Measurements from ENCODE around the gene COX20. TPM values are rescaled to one million over a fixed set of nuclear protein-coding genes. Genes with fewer than 3 reads are reported as not detected.

Gene COX20
- polyA plus RNA-seq, 2 of the 4 experiments (the other 2 are of a cell fraction) = 65.4 to 74.6 TPM

GRCh38 chr1:244869950-244870349 is 34.5 kb downstream of the COX20 start:
- no peaks in the 10 kb centered on the region for H3K9me3 ChIP-seq
- WGBS (ENCODE audit: missing lambda C conversion rate) = 93% methylated on average over 4 of the region's 4 CpGs
- no peak overlapping the region for H3K27ac ChIP-seq
- no peak overlapping the region for H3K4me3 ChIP-seq
- H3K4me2 ChIP-seq = no peak overlapping the region
- no peak for ATAC-seq
- peaks cover 17% of the 10 kb centered on the region for H3K4me1 ChIP-seq
- POLR2A ChIA-PET = no interaction called here
- TF ChIP-seq GATA3 (IDR thresholded peaks at IDR 0.05; ENCODE audit: borderline replicate concordance) = no peak
- no peak for DNase-seq (ENCODE audit: low read depth in 1 of 2, low spot score in 1 of 2)
- no peak for FAIRE-seq
- CTCF ChIA-PET = interaction anchor here (1.1 to 1.5 kb wide), 2 partner anchors 13 to 173 kb away, joined by 4 to 6 read pairs; no protein-coding TSS in a partner anchor

- TF ChIP-seq KDM1A (IDR thresholded peaks at IDR 0.05; ENCODE audit: low read depth) = no peak
- no peak for TF ChIP-seq TP53 (CRISPR knock-in tag; IDR thresholded peaks at IDR 0.05)
- TF ChIP-seq MYC (IDR thresholded peaks at IDR 0.05; ENCODE audit: borderline replicate concordance, low read length) = no peak
- TF ChIP-seq HOXA7 (CRISPR knock-in tag; IDR thresholded peaks at IDR 0.05) = no peak
- TF ChIP-seq GATA3 (IDR thresholded peaks at IDR 0.05; ENCODE audit: borderline replicate concordance) = no peak
- TF ChIP-seq FOSB (CRISPR knock-in tag; IDR thresholded peaks at IDR 0.05) = no peak
- no peak overlapping the region for H3K4me2 ChIP-seq
- ATAC-seq (no peak), FAIRE-seq (no peak), DNase-seq (ENCODE audit: low read depth in 1 of 2, low spot score in 1 of 2) (no peak)
- no peak overlapping the region for H3K4me3 ChIP-seq
- no peaks in the 10 kb centered on the region for H3K4me1 ChIP-seq
- no peaks in the 10 kb centered on the region for H3K9me3 ChIP-seq
- CTCF ChIA-PET = interaction anchor here (2.0 kb wide), 1 partner anchor 168 kb away, joined by 8 read pairs; no protein-coding TSS in a partner anchor
- H3K27ac ChIP-seq = no peak overlapping the region
- POLR2A ChIA-PET = no interaction called here
- 74% methylated on average over 7 of the region's 7 CpGs for WGBS (ENCODE audit: missing lambda C conversion rate)
Measured at GRCh38 chr1:244874974-244875579, 39.6 kb downstream of the COX20 start.

GRCh38 chr1:244876228-244876910 is 40.9 kb downstream of the COX20 start:
- H3K4me2 ChIP-seq = no peak overlapping the region
- 74% methylated on average over 8 of the region's 8 CpGs for WGBS (ENCODE audit: missing lambda C conversion rate)
- no peak for DNase-seq (ENCODE audit: low read depth in 1 of 2, low spot score in 1 of 2)
- TF ChIP-seq BCL3 (IDR thresholded peaks at IDR 0.05) (no peak), EHMT2 (IDR thresholded peaks at IDR 0.05; ENCODE audit: low read depth) (no peak), MYC (IDR thresholded peaks at IDR 0.05; ENCODE audit: borderline replicate concordance, low read length) (no peak), POLR2A (IDR thresholded peaks at IDR 0.05; ENCODE audit: low read length) (no peak), CBX2 (IDR thresholded peaks at IDR 0.05; ENCODE audit: borderline replicate concordance, low read depth) (no peak), TP53 (CRISPR knock-in tag; IDR thresholded peaks at IDR 0.05) (no peak), KDM5A (IDR thresholded peaks at IDR 0.05) (no peak), MAX (IDR thresholded peaks at IDR 0.05) (no peak), SMC3 (IDR thresholded peaks at IDR 0.05) (no peak), BHLHE40 (IDR thresholded peaks at IDR 0.05; ENCODE audit: low read depth, low read length) (no peak), E2F6 (IDR thresholded peaks at IDR 0.05; ENCODE audit: borderline replicate concordance, low read depth) (no peak), HMGXB4 (CRISPR knock-in tag; IDR thresholded peaks at IDR 0.05; ENCODE audit: borderline replicate concordance) (no peak), HOXA7 (CRISPR knock-in tag; IDR thresholded peaks at IDR 0.05) (no peak), ZC3H11A (IDR thresholded peaks at IDR 0.05) (no peak), ELK1 (IDR thresholded peaks at IDR 0.05; ENCODE audit: low read depth, low read length) (no peak), MAZ (IDR thresholded peaks at IDR 0.05; ENCODE audit: borderline replicate concordance, low read depth, low read length) (no peak)
- H3K4me3 ChIP-seq = no peak overlapping the region
- H3K27ac ChIP-seq = no peak overlapping the region
- POLR2A ChIA-PET = no interaction called here
- CTCF ChIA-PET = interaction anchor here (1.2 kb wide), 1 partner anchor 12 kb away, joined by 4 read pairs; the partner anchor contains the start of gene HNRNPU
- no peaks in the 10 kb centered on the region for H3K4me1 ChIP-seq
- no peaks in the 10 kb centered on the region for H3K9me3 ChIP-seq
- no peak for ATAC-seq
- FAIRE-seq = no peak

All from A549 (cell line).